ENCODE measurements around the gene SETD5.

SETD5 gene

GRCh38 chr3:9512456-9513045, 115.1 kb downstream of the SETD5 start:
- no peak for FAIRE-seq
- TF ChIP-seq POLR2A (IDR thresholded peaks at IDR 0.05; ENCODE audit: low read depth, low read length) = no peak
- no peak for DNase-seq (ENCODE audit: insufficient read length, low spot score)

- FAIRE-seq (no peak), DNase-seq (ENCODE audit: insufficient read length, low spot score) (no peak)
- TF ChIP-seq POLR2A (IDR thresholded peaks at IDR 0.05; ENCODE audit: low read depth, low read length) = no peak
Measured at GRCh38 chr3:9514306-9514705, 116.9 kb downstream of the SETD5 start.

- TF ChIP-seq POLR2A (IDR thresholded peaks at IDR 0.05; ENCODE audit: low read depth, low read length) = no peak
- no peak for DNase-seq (ENCODE audit: insufficient read length, low spot score)
- no peak for FAIRE-seq
Measured at GRCh38 chr3:9514956-9515355, 117.5 kb downstream of the SETD5 start.

GRCh38 chr3:9525078-9525477, 127.7 kb downstream of the SETD5 start:
- no peak for TF ChIP-seq POLR2A (IDR thresholded peaks at IDR 0.05; ENCODE audit: low read depth, low read length)
- no peak for FAIRE-seq

More at GRCh38 chr3:9525078-9525477, 127.7 kb downstream of the SETD5 start:
- DNase-seq (ENCODE audit: insufficient read length, low spot score) = no peak

Data from H54 (cell line).